Activated naive CD8-positive, alpha-beta T cell treated with anti-CD3 and anti-CD28 coated beads, Interleukin-2, amount 10 ng/mL, durations not matched to agents 7 days and 5 days (primary cell): ENCODE results near the gene TBC1D2B. TPM values are rescaled to one million over a fixed set of nuclear protein-coding genes. Genes with fewer than 3 reads are reported as not detected.
"Not testable (repeated sequence)": the region's sequence is repeated elsewhere in the genome, so short reads cannot be mapped to it uniquely, and the experiment has no call there.

Experiments
- ATAC-seq: fragments of 150-1000 bp; cut with Tn5 transposase; one replicate; pipeline ENCODE4 v1.10.0; 2021; ENCODE audit warnings: low read depth, moderate library complexity
- POLR2A ChIA-PET: fragments of 350-600 bp; sonication (Branson Sonifier 250); formaldehyde crosslinking; loops from one replicate; lab custom pipeline; 2021; ENCODE audit warnings: antibody characterized with exemption; lab: Charles Lee
- DNase-seq: peaks from one replicate; pipeline ENCODE4 v3.0.0; 2021
- H3K27ac Mint-ChIP-seq: one replicate; pipeline ENCODE4 v1.8.0; 2022; ENCODE audit warnings: mild to moderate bottlenecking, mixed read lengths
- H3K27me3 Mint-ChIP-seq: one replicate; pipeline ENCODE4 v1.8.0; 2022; ENCODE audit warnings: mild to moderate bottlenecking, moderate library complexity, mixed read lengths
- H3K36me3 Mint-ChIP-seq: one replicate; pipeline ENCODE4 v1.8.0; 2021; ENCODE audit warnings: mild to moderate bottlenecking, mixed read lengths
- H3K4me1 Mint-ChIP-seq: one replicate; pipeline ENCODE4 v1.8.0; 2021; ENCODE audit warnings: mixed read lengths
- H3K4me3 Mint-ChIP-seq: one replicate; pipeline ENCODE4 v1.8.0; 2022; ENCODE audit warnings: mild to moderate bottlenecking, moderate library complexity, mixed read lengths
- H3K9me3 Mint-ChIP-seq: one replicate; pipeline ENCODE4 v1.8.0; 2021; ENCODE audit warnings: mixed read lengths
- total RNA-seq, 2 experiments: library from RNA; stranded (reverse); gene quantifications; one replicate each; pipeline ENCODE4 v1.2.3, GENCODE V29; 2021

Gene TBC1D2B
- total RNA-seq, 2 experiments from 2014 or later: 123 to 125 TPM

DNA sequence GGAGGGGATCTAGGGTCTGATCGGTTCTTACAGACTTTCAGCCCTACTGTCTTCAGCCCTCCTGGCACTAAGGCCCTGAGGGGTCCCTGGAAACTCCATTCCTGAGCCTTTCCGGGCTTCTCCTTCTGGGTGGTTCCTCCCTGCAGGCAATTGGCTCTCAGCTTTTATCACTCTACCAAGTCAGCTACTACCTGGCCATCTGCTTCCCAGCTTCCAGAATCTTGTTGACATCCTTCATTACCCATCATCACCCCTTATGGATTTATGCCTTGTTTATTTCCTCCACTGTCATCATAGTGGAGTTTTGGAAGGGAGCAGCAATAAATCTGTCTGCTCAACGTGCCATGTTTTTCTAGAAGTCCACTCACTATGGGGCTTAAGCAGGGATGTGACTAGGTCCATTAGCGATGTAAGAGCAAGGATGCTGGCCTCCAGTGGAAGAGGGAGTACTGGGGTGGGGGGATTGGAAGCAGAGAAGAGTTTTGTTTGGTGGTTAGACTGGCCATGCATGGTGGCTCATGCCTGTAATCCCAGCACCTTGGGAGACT lies 106.6 kb downstream of the TBC1D2B start:
- peaks cover 19% of the 10 kb centered on the region for H3K27me3 Mint-ChIP-seq

DNA sequence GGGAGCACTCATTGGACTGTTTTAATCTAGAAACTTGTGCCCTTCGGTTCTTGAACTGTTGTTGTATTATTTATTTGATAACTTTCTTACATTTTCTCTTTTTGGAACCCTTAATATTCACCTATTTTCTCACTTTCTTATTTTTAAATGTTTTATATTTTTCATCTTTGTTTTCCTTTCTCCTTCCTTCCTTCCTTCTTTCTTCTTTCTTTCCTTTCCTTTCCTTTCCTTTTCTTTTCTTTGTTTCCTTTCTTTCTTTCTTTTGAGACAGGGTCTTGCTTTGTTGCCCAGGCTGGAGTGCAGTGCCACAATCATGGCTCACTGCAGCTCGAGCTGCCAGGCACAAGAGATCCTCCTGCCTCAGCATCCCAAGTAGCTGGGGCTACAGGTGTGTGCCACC lies 108.5 kb downstream of the TBC1D2B start:
- no peak for ATAC-seq
- no peak overlapping the region for H3K27ac Mint-ChIP-seq
- DNase-seq: no peak
- H3K27me3 Mint-ChIP-seq: peaks cover 24% of the 10 kb centered on the region
- no peak overlapping the region for H3K4me3 Mint-ChIP-seq
- no peaks in the 10 kb centered on the region for H3K9me3 Mint-ChIP-seq
- H3K36me3 Mint-ChIP-seq: no peaks in the 10 kb centered on the region
- peaks cover 8% of the 10 kb centered on the region for H3K4me1 Mint-ChIP-seq
- POLR2A ChIA-PET: no interaction called here

More for the DNA sequence above, 106.6 kb downstream of the TBC1D2B start:
- H3K4me1 Mint-ChIP-seq, H3K27ac Mint-ChIP-seq, H3K4me3 Mint-ChIP-seq, H3K36me3 Mint-ChIP-seq, H3K9me3 Mint-ChIP-seq, ATAC-seq, DNase-seq, POLR2A ChIA-PET: not testable (repeated sequence)

DNA sequence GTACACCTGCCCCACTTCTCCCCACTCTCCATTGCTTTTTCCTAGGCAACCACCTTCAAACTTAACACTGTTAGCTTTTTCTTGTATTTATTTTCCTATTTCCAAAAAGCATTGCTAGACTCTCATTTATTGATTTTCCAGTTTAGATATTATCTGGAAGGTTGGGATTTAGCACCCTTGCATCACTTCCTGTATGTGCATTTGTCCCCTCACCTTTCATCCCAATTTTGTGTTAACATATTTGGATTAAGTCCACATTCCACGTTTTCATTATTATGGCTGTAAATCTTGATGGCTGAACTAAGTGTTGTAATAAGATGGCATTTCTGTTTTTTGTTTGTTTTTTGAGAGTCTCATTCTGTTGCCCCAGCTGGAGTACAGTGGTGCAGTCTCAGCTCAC lies 109.7 kb downstream of the TBC1D2B start:
- H3K4me3 Mint-ChIP-seq: no peak overlapping the region
- DNase-seq: no peak
- POLR2A ChIA-PET: no interaction called here
- H3K36me3 Mint-ChIP-seq: no peaks in the 10 kb centered on the region
- peaks cover 6% of the 10 kb centered on the region for H3K4me1 Mint-ChIP-seq
- H3K27me3 Mint-ChIP-seq: peaks cover 32% of the 10 kb centered on the region
- ATAC-seq: no peak
- no peaks in the 10 kb centered on the region for H3K9me3 Mint-ChIP-seq
- no peak overlapping the region for H3K27ac Mint-ChIP-seq

DNA sequence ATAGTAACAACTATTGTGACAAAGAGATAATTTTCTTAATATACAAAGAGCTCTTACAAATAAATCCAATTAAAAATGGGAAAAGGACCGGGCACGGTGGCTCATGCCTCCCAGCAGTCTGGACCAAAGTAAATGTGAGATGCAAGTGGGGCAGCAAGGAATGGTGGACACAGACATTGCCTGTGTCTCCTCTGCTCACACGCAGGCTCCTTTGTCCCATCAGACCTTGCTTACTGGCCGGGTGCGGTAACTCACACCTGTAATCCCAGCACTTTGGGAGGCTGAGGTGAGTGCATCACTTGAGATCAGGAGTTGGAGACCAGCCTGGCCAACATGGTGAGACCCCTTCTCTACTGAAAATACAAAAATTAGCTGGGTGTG lies 110.3 kb downstream of the TBC1D2B start:
- not testable (repeated sequence) for ATAC-seq, DNase-seq, H3K4me3 Mint-ChIP-seq, H3K9me3 Mint-ChIP-seq, H3K27ac Mint-ChIP-seq, H3K36me3 Mint-ChIP-seq, H3K4me1 Mint-ChIP-seq
- peaks cover 33% of the 10 kb centered on the region for H3K27me3 Mint-ChIP-seq
- POLR2A ChIA-PET: interaction anchor here (1.2 kb wide), 1 partner anchor 141 kb away, joined by 4 read pairs; no protein-coding TSS in a partner anchor

DNA sequence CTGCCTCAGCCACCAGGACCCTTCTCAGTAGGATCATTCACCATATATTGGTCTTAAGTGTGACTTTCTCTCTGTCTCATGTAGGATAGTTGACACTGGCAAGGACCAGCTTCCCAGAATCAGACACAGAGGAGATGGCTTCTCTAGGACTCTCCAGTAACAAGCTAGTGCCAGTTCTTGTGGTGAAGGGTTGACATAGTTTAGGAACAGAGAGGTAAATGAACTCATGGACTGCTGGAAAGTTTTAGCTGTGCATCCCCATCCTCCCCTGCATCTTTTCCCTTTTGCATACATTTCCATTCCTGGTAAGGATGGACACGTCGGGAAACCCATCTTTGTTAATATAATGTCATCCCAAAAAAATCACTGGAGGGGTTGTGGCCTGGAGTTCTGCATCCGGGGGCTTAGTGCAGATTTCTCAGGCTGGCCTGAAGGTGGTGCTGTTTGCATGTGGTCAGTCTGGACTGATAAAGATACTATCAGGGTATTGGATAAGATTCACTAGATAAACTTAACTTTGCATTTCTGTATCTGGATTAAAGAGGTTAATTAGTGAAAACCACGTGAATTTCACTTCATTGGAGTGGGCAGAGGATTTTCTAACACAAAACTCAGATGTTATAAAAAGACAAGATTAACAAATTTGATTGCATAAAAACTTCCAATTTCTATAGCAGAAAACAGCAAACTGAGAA lies 110.8 kb downstream of the TBC1D2B start:
- DNase-seq: peak; percentile 46
- H3K4me1 Mint-ChIP-seq: peaks cover 6% of the 10 kb centered on the region
- peaks cover 33% of the 10 kb centered on the region for H3K27me3 Mint-ChIP-seq
- no peaks in the 10 kb centered on the region for H3K36me3 Mint-ChIP-seq
- H3K4me3 Mint-ChIP-seq: no peak overlapping the region
- peak; percentile 63 for ATAC-seq
- H3K9me3 Mint-ChIP-seq: no peaks in the 10 kb centered on the region
- no peak overlapping the region for H3K27ac Mint-ChIP-seq
- POLR2A ChIA-PET: interaction anchor here (1.2 kb wide), 1 partner anchor 142 kb away, joined by 4 read pairs; no protein-coding TSS in a partner anchor

DNA sequence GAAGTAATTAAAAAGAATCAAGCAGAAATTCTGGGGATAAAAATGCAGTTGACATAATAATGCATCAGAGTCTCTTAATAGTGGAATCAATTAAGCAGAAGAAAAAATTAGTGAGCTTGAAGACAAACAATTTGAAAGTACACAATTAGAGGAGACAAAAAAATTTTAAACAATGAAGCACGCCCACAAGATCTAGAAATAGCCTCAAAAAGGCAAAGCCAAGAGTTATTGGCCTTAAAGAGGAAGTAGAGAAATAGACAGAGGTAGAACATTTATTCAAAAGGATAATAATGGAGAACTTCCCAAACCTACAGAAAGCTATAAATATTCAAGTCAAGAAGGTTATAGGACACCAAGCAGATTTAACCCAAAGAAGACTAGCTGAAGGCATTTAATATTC lies 113.3 kb downstream of the TBC1D2B start:
- H3K4me1 Mint-ChIP-seq: peaks cover 11% of the 10 kb centered on the region
- no peak overlapping the region for H3K27ac Mint-ChIP-seq
- DNase-seq (no peak), ATAC-seq (no peak)
- POLR2A ChIA-PET: no interaction called here
- H3K4me3 Mint-ChIP-seq: no peak overlapping the region
- H3K36me3 Mint-ChIP-seq: no peaks in the 10 kb centered on the region
- H3K9me3 Mint-ChIP-seq: no peaks in the 10 kb centered on the region
- peaks cover 31% of the 10 kb centered on the region for H3K27me3 Mint-ChIP-seq

DNA sequence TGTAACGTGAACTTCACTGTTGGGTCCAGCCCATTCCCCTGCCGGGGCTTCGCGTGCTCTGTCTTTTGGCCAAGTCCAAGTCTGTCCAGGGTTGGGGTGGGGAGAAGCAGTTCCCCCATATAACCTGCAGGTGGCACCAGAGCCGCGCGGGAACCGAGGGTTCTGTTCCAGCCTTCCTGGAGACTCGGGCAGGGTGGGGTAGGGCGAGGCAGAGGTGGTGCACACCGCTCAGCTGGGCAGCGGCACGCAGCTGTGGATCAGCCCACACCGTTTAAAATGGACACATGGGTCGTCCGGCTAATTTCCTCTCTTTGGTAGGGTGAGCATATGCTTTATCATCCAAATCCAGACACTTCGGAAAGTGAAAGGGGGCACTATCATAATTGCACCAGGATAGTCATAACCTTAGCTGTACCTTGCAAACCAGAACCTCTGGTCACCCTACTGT lies 118.1 kb downstream of the TBC1D2B start:
- no peak overlapping the region for H3K27ac Mint-ChIP-seq
- peak overlapping the region; percentile 66 for H3K4me3 Mint-ChIP-seq
- ATAC-seq (peak; percentile 96), DNase-seq (peak; percentile 84)
- no peaks in the 10 kb centered on the region for H3K36me3 Mint-ChIP-seq
- peaks cover 12% of the 10 kb centered on the region for H3K4me1 Mint-ChIP-seq
- peaks cover 39% of the 10 kb centered on the region for H3K27me3 Mint-ChIP-seq
- H3K9me3 Mint-ChIP-seq: no peaks in the 10 kb centered on the region
- POLR2A ChIA-PET: interaction anchor here (1.4 kb wide), 1 partner anchor 149 kb away, joined by 3 read pairs; no protein-coding TSS in a partner anchor

DNA sequence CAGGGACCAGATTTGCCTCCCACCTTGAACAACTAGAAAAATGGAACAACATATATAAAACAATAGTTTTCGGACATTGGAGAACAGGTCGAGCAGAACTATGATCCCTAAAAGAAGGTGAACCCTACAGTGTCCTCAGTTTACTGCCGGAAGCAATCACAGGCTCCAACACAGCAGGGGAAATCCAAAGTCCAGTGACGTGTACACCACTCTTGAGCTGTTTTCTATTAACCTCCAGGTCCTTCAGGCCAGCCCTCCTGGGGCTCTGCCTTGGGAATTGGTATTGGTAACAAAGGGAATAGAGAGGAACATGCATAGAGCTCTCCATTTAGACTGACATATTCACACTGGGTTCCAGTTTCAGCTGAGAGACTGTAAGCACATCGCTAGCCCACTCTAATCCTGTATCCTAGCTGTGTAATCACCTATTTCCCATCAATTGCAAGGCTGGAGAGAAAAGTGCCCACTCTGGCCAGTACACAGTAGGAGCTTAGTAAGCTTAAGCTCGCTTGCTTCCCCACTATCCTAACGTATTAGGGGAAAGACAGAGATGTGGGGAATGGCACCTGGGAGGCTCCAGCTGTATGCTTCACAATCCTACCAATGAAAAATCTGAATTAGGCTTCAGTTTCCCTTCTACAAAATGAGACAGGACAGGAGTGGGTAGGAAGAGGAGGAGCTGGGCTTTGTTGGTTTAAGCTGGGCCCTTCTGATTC lies 118.6 kb downstream of the TBC1D2B start:
- peaks cover 18% of the 10 kb centered on the region for H3K4me1 Mint-ChIP-seq
- ATAC-seq, DNase-seq, H3K27ac Mint-ChIP-seq, H3K36me3 Mint-ChIP-seq, H3K4me3 Mint-ChIP-seq, H3K9me3 Mint-ChIP-seq: not testable (repeated sequence)
- POLR2A ChIA-PET: interaction anchor here (1.4 kb wide), 1 partner anchor 149 kb away, joined by 3 read pairs; no protein-coding TSS in a partner anchor
- H3K27me3 Mint-ChIP-seq: peaks cover 35% of the 10 kb centered on the region

DNA sequence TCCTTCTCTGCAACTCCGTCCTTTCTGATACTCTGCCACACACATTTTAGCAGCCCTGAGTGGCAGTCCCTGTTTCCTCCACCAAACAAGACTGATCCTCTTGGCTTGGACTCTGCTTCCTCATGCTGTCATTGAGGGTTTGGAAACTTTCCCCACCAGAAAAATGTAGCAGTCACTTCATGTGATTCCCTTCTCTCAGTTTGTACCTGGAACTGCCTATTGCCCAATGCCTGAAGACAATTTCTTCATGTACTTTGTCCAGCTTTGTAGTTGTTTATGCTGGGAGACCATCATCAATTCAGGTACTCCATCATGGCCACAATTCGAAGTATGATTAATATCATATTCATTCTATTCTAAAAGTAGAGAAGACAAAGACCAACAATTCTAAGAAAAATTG lies 119.5 kb downstream of the TBC1D2B start:
- H3K9me3 Mint-ChIP-seq, POLR2A ChIA-PET: not testable (repeated sequence)
- peaks cover 21% of the 10 kb centered on the region for H3K4me1 Mint-ChIP-seq

DNA sequence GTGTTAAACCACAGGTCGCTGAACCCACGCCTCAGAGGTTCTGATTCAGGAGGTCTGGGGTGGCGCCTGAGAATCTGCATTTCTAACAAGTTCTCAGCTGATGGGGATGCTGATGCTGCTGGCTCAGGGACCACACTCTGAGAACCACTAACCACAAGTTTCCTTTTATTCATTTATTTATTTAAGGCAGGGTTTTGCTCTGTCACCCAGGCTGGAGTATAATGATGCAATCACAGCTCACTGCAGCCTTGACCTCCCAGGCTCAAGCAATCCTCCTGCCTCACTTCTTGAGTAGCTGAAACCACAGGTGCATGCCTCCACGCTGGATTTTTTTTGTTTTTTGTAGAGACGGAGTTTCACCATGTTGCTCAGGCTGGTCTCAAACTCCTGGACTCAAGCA lies 123.6 kb downstream of the TBC1D2B start:
- POLR2A ChIA-PET: not testable (repeated sequence)
- peak; percentile 75 for ATAC-seq

More for the DNA sequence above, 119.5 kb downstream of the TBC1D2B start:
- ATAC-seq, H3K36me3 Mint-ChIP-seq, H3K4me3 Mint-ChIP-seq, DNase-seq, H3K27ac Mint-ChIP-seq: not testable (repeated sequence)
- H3K27me3 Mint-ChIP-seq: peaks cover 31% of the 10 kb centered on the region

DNA sequence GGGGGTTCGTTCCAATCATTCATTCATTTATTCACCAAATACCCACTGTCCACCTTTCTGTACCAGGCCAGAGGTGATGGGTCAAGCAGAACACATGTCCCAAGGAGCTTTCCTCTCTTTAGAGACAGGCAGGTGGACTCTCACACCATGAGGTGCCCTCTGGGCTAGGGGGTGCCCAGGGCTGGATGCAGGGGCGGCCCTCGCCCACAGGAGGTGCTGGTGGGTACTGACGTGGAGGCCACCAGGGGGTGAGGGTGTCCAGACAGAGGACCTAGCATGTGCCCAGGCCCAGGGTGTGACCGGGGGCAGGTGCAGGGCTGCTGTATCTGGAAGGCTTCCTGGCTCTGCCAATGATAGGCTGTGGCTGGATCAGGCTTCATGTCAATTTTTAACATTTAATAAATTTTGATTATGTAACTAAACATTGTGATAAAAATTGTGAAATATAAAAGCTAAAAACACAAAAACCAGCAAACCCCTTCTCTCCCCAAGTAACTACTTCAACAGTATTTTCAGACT lies 124.5 kb downstream of the TBC1D2B start:
- DNase-seq, H3K9me3 Mint-ChIP-seq, ATAC-seq, H3K27ac Mint-ChIP-seq, H3K4me3 Mint-ChIP-seq, H3K36me3 Mint-ChIP-seq, POLR2A ChIA-PET: not testable (repeated sequence)
- Mint-ChIP-seq H3K4me1 (peaks cover 15% of the 10 kb centered on the region), H3K27me3 (peaks cover 14% of the 10 kb centered on the region)

More for the DNA sequence above, 123.6 kb downstream of the TBC1D2B start:
- peaks cover 15% of the 10 kb centered on the region for H3K4me1 Mint-ChIP-seq
- H3K36me3 Mint-ChIP-seq, DNase-seq, H3K9me3 Mint-ChIP-seq, H3K4me3 Mint-ChIP-seq: not testable (repeated sequence)
- H3K27me3 Mint-ChIP-seq: peaks cover 21% of the 10 kb centered on the region
- peak overlapping the region; percentile 50 for H3K27ac Mint-ChIP-seq

DNA sequence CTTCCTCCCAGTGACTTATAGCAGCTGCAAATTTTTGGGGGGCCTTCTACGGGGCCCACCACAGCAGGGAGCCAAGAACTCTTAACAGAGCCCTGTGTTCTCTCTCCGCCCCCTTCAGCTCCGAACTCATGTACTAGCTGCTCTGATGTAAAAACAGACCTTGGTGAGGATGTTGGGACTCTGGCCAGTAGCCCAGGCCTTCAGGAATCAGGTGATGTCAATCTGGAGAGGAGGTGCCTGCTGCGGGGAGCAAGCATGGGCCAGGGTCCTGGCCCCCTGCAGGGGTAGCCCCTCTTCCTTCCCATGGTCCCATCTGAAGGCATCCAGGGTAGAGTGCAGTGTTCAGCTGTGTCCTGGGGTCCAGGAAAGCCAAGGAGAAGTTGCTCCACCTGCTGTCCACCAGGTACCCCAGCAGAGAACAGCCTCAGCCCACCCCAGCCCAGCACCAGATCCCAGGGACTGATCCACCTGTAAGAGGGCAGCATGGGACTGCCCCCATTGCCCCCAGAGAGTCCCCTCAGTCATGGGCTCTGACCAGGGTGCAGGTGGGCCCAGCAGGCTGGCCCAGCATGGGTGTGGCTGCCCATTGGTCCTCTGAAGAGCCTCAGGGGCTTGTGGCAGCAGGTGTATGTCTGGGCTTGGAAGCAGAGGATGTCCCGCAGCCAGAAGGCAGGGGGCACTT lies 126.3 kb downstream of the TBC1D2B start:
- ATAC-seq, H3K36me3 Mint-ChIP-seq, POLR2A ChIA-PET, DNase-seq, H3K4me3 Mint-ChIP-seq, H3K27ac Mint-ChIP-seq, H3K9me3 Mint-ChIP-seq: not testable (repeated sequence)
- H3K4me1 Mint-ChIP-seq: peaks cover 15% of the 10 kb centered on the region
- H3K27me3 Mint-ChIP-seq: peaks cover 15% of the 10 kb centered on the region

DNA sequence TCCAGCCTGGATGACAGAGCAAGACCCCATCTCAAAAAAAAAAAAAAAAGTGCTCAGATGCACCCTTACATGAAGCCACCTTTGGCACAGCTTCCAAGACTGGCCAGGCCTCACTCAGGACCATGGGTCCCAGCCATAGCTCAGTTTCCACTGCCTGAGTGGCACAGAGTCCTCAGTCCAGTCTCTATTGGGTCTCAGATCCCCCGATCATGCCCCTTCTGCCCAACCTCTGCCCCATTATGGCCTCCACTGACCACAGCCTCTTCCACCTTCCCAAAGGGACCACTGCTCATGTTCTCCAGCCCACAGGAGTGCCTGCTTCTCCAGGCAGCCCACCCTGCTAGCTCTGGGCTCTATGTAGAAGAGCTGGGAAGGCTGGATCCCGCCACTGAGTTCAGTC lies 127.0 kb downstream of the TBC1D2B start:
- H3K4me3 Mint-ChIP-seq, ATAC-seq, DNase-seq, H3K9me3 Mint-ChIP-seq, POLR2A ChIA-PET, H3K27ac Mint-ChIP-seq, H3K36me3 Mint-ChIP-seq: not testable (repeated sequence)
- peaks cover 21% of the 10 kb centered on the region for H3K27me3 Mint-ChIP-seq
- H3K4me1 Mint-ChIP-seq: peaks cover 15% of the 10 kb centered on the region
